H9 (cell line): ENCODE results near the gene MAP3K1. TPM values are rescaled to one million over a fixed set of nuclear protein-coding genes. Genes with fewer than 3 reads are reported as not detected.

Experiments
- DNase-seq: peaks from one replicate; pipeline ENCODE4 v3.0.0-alpha.2; 2017
- H2AFZ ChIP-seq: one replicate; pipeline ENCODE4 v1.6.1; 2013; ENCODE audit warnings: mild to moderate bottlenecking, low read length, control low read depth, moderate library complexity
- H2AK5ac ChIP-seq: 2 replicates; pipeline ENCODE4 v1.6.1; 2013; ENCODE audit warnings: low read length, control low read depth, mixed read lengths; ENCODE audit not compliant: insufficient read length
- H2BK120ac ChIP-seq: one replicate; pipeline ENCODE4 v1.6.1; 2013; ENCODE audit warnings: low read depth, mild to moderate bottlenecking, low read length, control low read depth, inconsistent platforms; ENCODE audit not compliant: poor library complexity, severe bottlenecking
- H2BK12ac ChIP-seq: 2 replicates; pipeline ENCODE4 v1.6.1; 2013; ENCODE audit warnings: low read length, control low read depth, mixed read lengths, low read depth; ENCODE audit not compliant: insufficient read length
- H2BK15ac ChIP-seq: 2 replicates; pipeline ENCODE4 v1.6.1; 2013; ENCODE audit warnings: low read depth, low read length, control low read depth
- H2BK20ac ChIP-seq: one replicate; pipeline ENCODE4 v1.6.1; 2013; ENCODE audit warnings: low read depth, mild to moderate bottlenecking, low read length, control low read depth, inconsistent platforms; ENCODE audit not compliant: poor library complexity, severe bottlenecking
- H2BK5ac ChIP-seq: 2 replicates; pipeline ENCODE4 v1.6.1; 2013; ENCODE audit warnings: low read length, control low read depth, mixed read lengths; ENCODE audit not compliant: insufficient read length
- H3K14ac ChIP-seq: 2 replicates; pipeline ENCODE4 v1.6.1; 2013; ENCODE audit warnings: low read length, control low read depth; ENCODE audit not compliant: insufficient read depth
- H3K18ac ChIP-seq: 2 replicates; pipeline ENCODE4 v1.6.1; 2013; ENCODE audit warnings: low read depth, mild to moderate bottlenecking, mixed read lengths, low read length, control low read depth; ENCODE audit not compliant: insufficient read length
- H3K23ac ChIP-seq: 2 replicates; pipeline ENCODE4 v1.6.1; 2013; ENCODE audit warnings: low read length, control low read depth, mixed read lengths, low read depth; ENCODE audit not compliant: insufficient read length
- H3K23me2 ChIP-seq: 2 replicates; pipeline ENCODE4 v1.6.1; 2013; ENCODE audit warnings: low read depth, mild to moderate bottlenecking, mixed read lengths, low read length, control low read depth; ENCODE audit not compliant: insufficient read length, poor library complexity, severe bottlenecking
- H3K27ac ChIP-seq: 2 replicates; pipeline ENCODE4 v1.5.1; 2013; ENCODE audit warnings: low read length, control low read depth, mixed read lengths, low read depth; ENCODE audit not compliant: insufficient read length
- H3K27me3 ChIP-seq: 2 replicates; pipeline ENCODE4 v1.6.1; 2013; ENCODE audit warnings: low read length, control low read depth, inconsistent platforms; ENCODE audit not compliant: insufficient read depth
- H3K4ac ChIP-seq: 2 replicates; pipeline ENCODE4 v1.6.1; 2013; ENCODE audit warnings: low read depth, mild to moderate bottlenecking, control low read depth, inconsistent platforms, low read length, moderate library complexity
- H3K4me1 ChIP-seq: 2 replicates; pipeline ENCODE4 v1.6.1; 2013; ENCODE audit warnings: low read length, control low read depth, inconsistent platforms; ENCODE audit not compliant: insufficient read depth
- H3K4me2 ChIP-seq: 2 replicates; pipeline ENCODE4 v1.6.1; 2013; ENCODE audit warnings: low read length, control low read depth, mixed read lengths; ENCODE audit not compliant: insufficient read length, insufficient read depth
- H3K56ac ChIP-seq: 2 replicates; pipeline ENCODE4 v1.6.1; 2013; ENCODE audit warnings: low read depth, mild to moderate bottlenecking, mixed read lengths, low read length, control low read depth; ENCODE audit not compliant: insufficient read length
- H3K79me1 ChIP-seq: 2 replicates; pipeline ENCODE4 v1.6.1; 2013; ENCODE audit warnings: low read depth, mild to moderate bottlenecking, moderate library complexity, low read length, control low read depth, inconsistent platforms; ENCODE audit not compliant: insufficient read depth, poor library complexity, severe bottlenecking
- H3K79me2 ChIP-seq: 2 replicates; pipeline ENCODE4 v1.6.1; 2013; ENCODE audit warnings: low read length, control low read depth, inconsistent platforms; ENCODE audit not compliant: insufficient read depth
- H3K9ac ChIP-seq: 2 replicates; pipeline ENCODE4 v1.6.1; 2013; ENCODE audit warnings: low read length, control low read depth, mixed read lengths; ENCODE audit not compliant: insufficient read length; ENCODE audit errors: extremely low read depth
- H3K9me3 ChIP-seq: one replicate; pipeline ENCODE4 v1.6.1; 2013; ENCODE audit warnings: low read depth, low read length, inconsistent platforms; ENCODE audit not compliant: control insufficient read depth
- H3T11ph ChIP-seq: one replicate; pipeline ENCODE4 v1.6.1; 2013; ENCODE audit warnings: mild to moderate bottlenecking, low read length, control low read depth, inconsistent platforms
- H4K20me1 ChIP-seq: one replicate; pipeline ENCODE4 v1.6.1; 2013; ENCODE audit not compliant: control insufficient read depth, insufficient read length, insufficient read depth
- H4K5ac ChIP-seq: 2 replicates; pipeline ENCODE4 v1.6.1; 2013; ENCODE audit warnings: low read depth, mild to moderate bottlenecking, mixed read lengths, low read length, control low read depth; ENCODE audit not compliant: insufficient read length
- H4K8ac ChIP-seq: replicated peaks from 2 replicates; pipeline ENCODE4 v1.6.1; 2013; ENCODE audit warnings: low read length, control low read depth, mixed read lengths, low read depth; ENCODE audit not compliant: insufficient read length
- H4K91ac ChIP-seq: 2 replicates; pipeline ENCODE4 v1.6.1; 2013; ENCODE audit warnings: low read depth, mild to moderate bottlenecking, moderate library complexity, mixed read lengths, low read length, control low read depth; ENCODE audit not compliant: insufficient read length
- H3K27ac Mint-ChIP-seq, 3 experiments: 2 replicates in 2 of 3; 3 replicates in 1 of 3; pipeline ENCODE4 v1.8.0; 2020 to 2021; ENCODE audit warnings: mixed read lengths in 3 of 3, mild to moderate bottlenecking in 1 of 3, moderate library complexity in 1 of 3
- H3K27me3 Mint-ChIP-seq: 2 replicates; pipeline ENCODE4 v1.8.0; 2021; ENCODE audit warnings: low read depth, mild to moderate bottlenecking, moderate library complexity, mixed read lengths
- H3K36me3 Mint-ChIP-seq, 3 experiments: 2 replicates in 2 of 3; 3 replicates in 1 of 3; pipeline ENCODE4 v1.8.0; 2020 to 2021; ENCODE audit warnings: low read depth in 3 of 3, mixed read lengths in 3 of 3; ENCODE audit not compliant: insufficient read depth in 1 of 3
- H3K4me1 Mint-ChIP-seq, 2 experiments: 2 replicates each; pipeline ENCODE4 v1.8.0; 2020; ENCODE audit warnings: mixed read lengths in 2 of 2
- H3K4me3 Mint-ChIP-seq, 2 experiments: 2 replicates in 1 of 2; 3 replicates in 1 of 2; pipeline ENCODE4 v1.8.0; 2020 to 2021; ENCODE audit warnings: mild to moderate bottlenecking in 2 of 2, mixed read lengths in 2 of 2, moderate library complexity in 1 of 2
- H3K9me3 Mint-ChIP-seq, 2 experiments: 2 replicates in 1 of 2; 3 replicates in 1 of 2; pipeline ENCODE4 v1.8.0; 2020; ENCODE audit warnings: mild to moderate bottlenecking in 2 of 2, mixed read lengths in 2 of 2, moderate library complexity in 1 of 2
- CTCF ChIP-seq: fragments of 200-600 bp; sonication (generic); conservative IDR thresholded peaks from 3 replicates; pipeline ENCODE4 v1.8.0; 2021; ENCODE audit warnings: antibody characterized with exemption, mild to moderate bottlenecking
- WGBS: extraction: QIAGEN DNeasy Blood & Tissue Kit; methylation state at CpG from one replicate; pipeline ENCODE4 v1.1.7; 2013; ENCODE audit warnings: missing lambda C conversion rate, low lambda C conversion rate, mixed read lengths; ENCODE audit not compliant: insufficient read length; ENCODE audit errors: extremely low coverage; 5-methylcytosine and 5-hydroxymethylcytosine counted together
- total RNA-seq: library from RNA; stranded (reverse); gene quantifications from 2 replicates; pipeline ENCODE4 v1.2.1, GENCODE V29; 2021

Gene MAP3K1
- total RNA-seq, 1 experiment from 2014 or later: 11.1 TPM

- H3K4me2 ChIP-seq: no peak overlapping the region
- no peak for DNase-seq
- no peak overlapping the region for H2BK15ac ChIP-seq
- no peaks in the 10 kb centered on the region for H3K36me3 Mint-ChIP-seq
- no peaks in the 10 kb centered on the region for H3K79me1 ChIP-seq
- H3K27ac ChIP-seq: no peak overlapping the region
- H2AFZ ChIP-seq: no peak overlapping the region
- no peak overlapping the region for H3T11ph ChIP-seq
- no peak overlapping the region for H4K8ac ChIP-seq
- no peak overlapping the region for H3K9ac ChIP-seq
- H3K27me3 Mint-ChIP-seq: peaks cover 1% of the 10 kb centered on the region; the same call in 1 of the 2 replicates
- H2BK20ac ChIP-seq: no peak overlapping the region
- H3K18ac ChIP-seq: no peak overlapping the region
- no peak overlapping the region for H2AK5ac ChIP-seq
- no peaks in the 10 kb centered on the region for H3K27me3 ChIP-seq
- H3K14ac ChIP-seq: no peak overlapping the region
- no peak overlapping the region for H4K91ac ChIP-seq
- H4K20me1 ChIP-seq: no peaks in the 10 kb centered on the region
- WGBS: no CpG with 5 or more reads among the region's 4 CpGs
- peaks cover 0 to 3% of the 10 kb centered on the region in 2 experiments; a peak in 2 of 5 replicates for H3K9me3 Mint-ChIP-seq
- no peak overlapping the region for H3K4ac ChIP-seq
- H2BK12ac ChIP-seq: no peak overlapping the region
- no peak overlapping the region for H3K27ac Mint-ChIP-seq
- TF ChIP-seq CTCF: no peak
- H2BK5ac ChIP-seq: no peak overlapping the region
- H3K79me2 ChIP-seq: no peaks in the 10 kb centered on the region
- H3K23me2 ChIP-seq: no peaks in the 10 kb centered on the region
- no peak overlapping the region for H2BK120ac ChIP-seq
- no peak overlapping the region for H3K56ac ChIP-seq
- H4K5ac ChIP-seq: no peak overlapping the region
- no peaks in the 10 kb centered on the region for H3K4me1 Mint-ChIP-seq
- H3K4me1 ChIP-seq: no peaks in the 10 kb centered on the region
- no peak overlapping the region for H3K23ac ChIP-seq
- no peaks in the 10 kb centered on the region for H3K9me3 ChIP-seq
- H3K4me3 Mint-ChIP-seq: no peak overlapping the region
These were observed 85.0 kb downstream of the MAP3K1 start for GRCh38 chr5:56900395-56900794.
